Liver (tissue), 3 donors: ENCODE data around the gene KIF12.

ENCODE experiments used
- GABPA ChIP-seq, 2 donors: IDR thresholded peaks in 1 of 2; conservative IDR thresholded peaks in 1 of 2; 2 replicates each; pipeline ENCODE4 v1.6.1; 2016; ENCODE audit warnings: antibody characterized with exemption in 2 of 2, mild to moderate bottlenecking in 1 of 2, moderate library complexity in 1 of 2
- TAF1 ChIP-seq: conservative IDR thresholded peaks from 2 replicates; pipeline ENCODE4 v1.6.1; 2016; ENCODE audit warnings: antibody characterized with exemption, mild to moderate bottlenecking
- YY1 ChIP-seq: IDR thresholded peaks from 2 replicates; pipeline ENCODE4 v1.6.1; 2016; ENCODE audit warnings: antibody characterized with exemption, mild to moderate bottlenecking
- TF ChIP-seq, protein P1 (sequence below): fragments of 150-350 bp; IDR thresholded peaks from 2 replicates; pipeline ENCODE4 v1.5.1; 2017; ENCODE audit warnings: improper control_type of control experiment, low read depth, low read length; ENCODE audit not compliant: missing input control
- donor health status: healthy.
- donor health status: healthy.

DNA sequence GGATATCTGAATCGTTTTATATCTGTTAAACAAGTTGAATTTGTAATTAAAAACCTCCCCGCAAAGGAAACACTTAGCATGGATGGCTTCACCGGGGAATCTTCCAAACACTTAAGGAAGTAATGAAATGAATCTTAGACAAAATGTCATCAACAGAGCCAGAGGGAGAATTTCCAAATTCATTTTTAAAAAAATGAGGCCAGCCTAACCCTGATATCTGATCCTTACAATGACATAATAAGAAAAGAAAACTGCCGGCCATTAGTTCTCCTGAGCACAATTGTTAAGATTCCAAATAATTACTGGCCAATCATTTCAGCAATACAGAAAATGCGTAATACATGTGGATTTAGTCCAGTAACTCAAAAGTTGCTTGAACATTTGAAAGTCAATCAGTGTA, 6.1 kb upstream of the KIF12 start:
- TF ChIP-seq, protein P1, sequence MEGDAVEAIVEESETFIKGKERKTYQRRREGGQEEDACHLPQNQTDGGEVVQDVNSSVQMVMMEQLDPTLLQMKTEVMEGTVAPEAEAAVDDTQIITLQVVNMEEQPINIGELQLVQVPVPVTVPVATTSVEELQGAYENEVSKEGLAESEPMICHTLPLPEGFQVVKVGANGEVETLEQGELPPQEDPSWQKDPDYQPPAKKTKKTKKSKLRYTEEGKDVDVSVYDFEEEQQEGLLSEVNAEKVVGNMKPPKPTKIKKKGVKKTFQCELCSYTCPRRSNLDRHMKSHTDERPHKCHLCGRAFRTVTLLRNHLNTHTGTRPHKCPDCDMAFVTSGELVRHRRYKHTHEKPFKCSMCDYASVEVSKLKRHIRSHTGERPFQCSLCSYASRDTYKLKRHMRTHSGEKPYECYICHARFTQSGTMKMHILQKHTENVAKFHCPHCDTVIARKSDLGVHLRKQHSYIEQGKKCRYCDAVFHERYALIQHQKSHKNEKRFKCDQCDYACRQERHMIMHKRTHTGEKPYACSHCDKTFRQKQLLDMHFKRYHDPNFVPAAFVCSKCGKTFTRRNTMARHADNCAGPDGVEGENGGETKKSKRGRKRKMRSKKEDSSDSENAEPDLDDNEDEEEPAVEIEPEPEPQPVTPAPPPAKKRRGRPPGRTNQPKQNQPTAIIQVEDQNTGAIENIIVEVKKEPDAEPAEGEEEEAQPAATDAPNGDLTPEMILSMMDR: no peak
- TF ChIP-seq TAF1 (no peak), YY1 (no peak), GABPA (IDR thresholded peaks at IDR 0.05 in 1 of 2, conservative IDR thresholded peaks at IDR 0.05 in 1 of 2) (no peak)
